NCI-H2196 treated with DMSO at 0.1 percent for 48 hours (cell line): ENCODE data around the gene WDR20.
"Not testable (repeated sequence)": the region's sequence is repeated elsewhere in the genome, so short reads cannot be mapped to it uniquely, and the experiment has no call there.

Experiments
- DNase-seq: peaks from one replicate; lab custom pipeline; 2025; ENCODE audit not compliant: unreplicated experiment; lab: John Stamatoyannopoulos, UW

WDR20 gene

DNA sequence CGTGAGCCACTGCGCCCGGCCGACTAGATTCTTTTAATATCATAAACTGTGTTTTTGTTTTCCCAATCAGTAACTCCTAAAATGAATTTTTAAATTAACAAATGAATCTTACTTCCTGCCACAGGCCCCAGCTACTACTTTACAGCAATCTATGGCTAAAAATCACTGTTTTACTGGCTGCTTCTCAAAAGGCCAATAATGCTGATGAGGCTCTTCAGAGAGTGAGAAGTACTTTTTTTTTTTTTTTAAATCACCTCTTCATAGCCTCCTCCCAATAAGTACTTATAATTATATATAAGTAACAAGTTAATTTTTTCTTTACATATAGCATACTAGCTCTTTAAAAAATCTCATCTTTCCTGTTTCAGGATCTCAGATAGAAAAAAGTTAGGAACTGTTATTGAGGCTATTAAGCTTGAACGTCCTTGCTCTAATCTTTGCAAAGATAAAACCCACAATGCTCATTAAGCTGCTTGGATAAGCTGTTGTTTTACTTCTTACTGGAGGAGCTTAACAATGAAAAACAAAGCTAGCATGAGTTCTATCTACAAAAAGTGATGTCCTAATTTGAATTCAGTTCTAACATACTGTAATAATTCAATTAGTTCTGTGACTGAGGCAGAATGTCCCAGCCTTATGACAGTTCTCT is 12.8 kb upstream of the WDR20 start:
- no peak for DNase-seq

DNA sequence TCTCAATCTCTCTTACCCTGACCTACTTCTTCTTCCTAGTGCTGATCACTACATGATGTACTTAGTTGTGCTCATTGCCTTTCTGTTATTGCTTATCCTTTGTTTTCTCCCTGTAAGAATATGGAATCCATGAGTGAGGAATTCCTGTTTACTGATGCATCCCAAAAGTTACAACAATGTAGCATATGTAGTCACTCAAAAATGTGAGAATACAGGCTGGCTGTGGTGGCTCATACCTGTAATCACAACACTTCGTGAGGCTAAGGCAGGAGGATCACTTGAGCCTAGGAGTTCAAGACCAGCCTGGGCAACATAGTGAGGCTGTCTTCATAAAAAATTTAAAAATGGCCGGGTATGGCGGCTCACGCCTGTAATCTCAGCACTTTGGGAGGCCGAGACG is 8.0 kb upstream of the WDR20 start:
- no peak for DNase-seq

DNA sequence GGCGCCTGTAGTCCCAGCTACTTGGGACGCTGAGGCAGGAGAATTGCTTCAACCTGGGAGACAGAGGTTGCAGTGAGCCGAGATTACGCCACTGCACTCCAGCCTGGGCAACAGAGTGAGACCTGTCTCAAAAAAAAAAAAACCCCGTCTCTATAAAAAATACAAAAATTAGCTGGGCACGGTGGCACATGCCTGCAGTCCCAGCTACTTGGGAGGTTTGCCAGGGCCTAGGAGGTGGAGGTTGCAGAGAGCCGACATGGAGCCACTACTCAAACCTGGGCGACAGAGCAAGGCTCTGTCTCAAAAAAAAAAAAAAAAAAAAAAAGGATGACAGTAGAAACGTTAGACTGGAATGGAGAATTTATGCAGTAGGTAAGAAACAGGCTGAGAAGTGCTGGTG is 5.7 kb upstream of the WDR20 start:
- DNase-seq = not testable (repeated sequence)

DNA sequence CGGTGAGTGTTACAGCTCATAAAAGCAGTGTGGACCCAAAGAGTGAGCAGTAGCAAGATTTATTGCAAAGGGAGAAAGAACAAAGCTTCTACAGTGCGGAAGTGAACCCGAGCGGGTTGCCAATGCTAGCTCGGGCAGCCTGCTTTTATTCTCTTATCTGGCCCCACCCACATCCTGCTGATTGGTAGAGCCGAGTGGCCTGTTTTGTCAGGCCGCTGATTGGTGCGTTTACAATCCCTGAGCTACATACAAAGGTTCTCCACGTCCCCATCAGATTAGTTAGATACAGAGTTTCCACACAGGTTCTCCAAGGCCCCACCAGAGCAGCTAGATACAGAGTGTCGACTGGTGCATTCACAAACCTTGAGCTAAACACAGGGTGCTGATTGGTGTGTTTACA is 5.0 kb upstream of the WDR20 start:
- DNase-seq = not testable (repeated sequence)

DNA sequence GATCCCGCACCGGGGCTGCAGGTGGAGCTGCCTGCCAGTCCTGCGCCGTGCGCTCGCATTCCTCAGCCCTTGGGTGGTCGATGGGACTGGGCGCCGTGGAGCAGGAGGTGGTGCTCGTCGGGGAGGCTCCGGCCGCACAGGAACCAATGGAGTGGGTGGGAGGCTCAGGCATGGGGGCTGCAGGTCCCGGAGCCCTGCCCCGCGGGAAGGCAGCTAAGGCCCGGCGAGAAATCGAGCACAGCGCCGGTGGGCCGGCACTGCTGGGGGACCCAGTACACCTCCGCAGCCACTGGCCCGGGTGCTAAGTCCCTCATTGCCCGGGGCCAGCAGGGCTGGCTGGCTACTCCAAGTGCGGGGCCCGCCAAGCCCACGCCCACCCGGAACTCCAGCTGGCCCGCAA is 4.2 kb upstream of the WDR20 start:
- DNase-seq = not testable (repeated sequence)

DNA sequence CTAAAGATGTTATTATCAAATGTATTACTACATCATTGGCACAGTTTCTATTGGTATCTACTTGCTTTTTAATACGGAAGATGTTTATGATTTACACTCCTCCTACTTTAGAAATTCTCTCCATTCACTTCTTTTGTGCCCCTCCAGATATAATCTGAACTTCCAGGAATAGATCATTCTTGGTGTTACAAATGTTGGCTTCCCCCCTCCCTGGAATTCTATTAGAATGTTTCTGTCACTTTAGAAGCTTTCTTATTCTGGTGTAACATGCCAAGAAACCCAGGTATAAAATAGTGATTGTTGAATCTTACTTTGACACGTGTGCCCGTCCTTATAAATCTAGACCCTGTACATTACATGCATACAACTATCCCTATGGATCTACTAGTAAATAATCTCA is 1.2 kb upstream of the WDR20 start:
- DNase-seq = no peak

DNA sequence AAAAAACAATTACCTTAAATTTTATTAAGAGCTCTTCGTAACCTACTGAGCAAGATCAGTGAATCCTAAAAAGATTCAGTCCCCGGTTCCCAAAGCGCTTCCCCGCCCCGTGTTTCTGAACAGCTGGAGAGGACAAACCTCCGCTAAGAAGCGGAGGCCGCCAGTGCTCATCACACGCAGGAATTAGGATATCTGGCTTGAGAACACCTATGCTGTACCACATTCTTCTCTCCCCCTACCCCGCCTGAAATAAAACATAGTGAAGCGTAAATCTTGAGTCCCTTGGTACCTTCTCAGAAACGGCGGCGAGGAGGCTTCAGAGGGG is 774 bp upstream of the WDR20 start:
- no peak for DNase-seq

DNA sequence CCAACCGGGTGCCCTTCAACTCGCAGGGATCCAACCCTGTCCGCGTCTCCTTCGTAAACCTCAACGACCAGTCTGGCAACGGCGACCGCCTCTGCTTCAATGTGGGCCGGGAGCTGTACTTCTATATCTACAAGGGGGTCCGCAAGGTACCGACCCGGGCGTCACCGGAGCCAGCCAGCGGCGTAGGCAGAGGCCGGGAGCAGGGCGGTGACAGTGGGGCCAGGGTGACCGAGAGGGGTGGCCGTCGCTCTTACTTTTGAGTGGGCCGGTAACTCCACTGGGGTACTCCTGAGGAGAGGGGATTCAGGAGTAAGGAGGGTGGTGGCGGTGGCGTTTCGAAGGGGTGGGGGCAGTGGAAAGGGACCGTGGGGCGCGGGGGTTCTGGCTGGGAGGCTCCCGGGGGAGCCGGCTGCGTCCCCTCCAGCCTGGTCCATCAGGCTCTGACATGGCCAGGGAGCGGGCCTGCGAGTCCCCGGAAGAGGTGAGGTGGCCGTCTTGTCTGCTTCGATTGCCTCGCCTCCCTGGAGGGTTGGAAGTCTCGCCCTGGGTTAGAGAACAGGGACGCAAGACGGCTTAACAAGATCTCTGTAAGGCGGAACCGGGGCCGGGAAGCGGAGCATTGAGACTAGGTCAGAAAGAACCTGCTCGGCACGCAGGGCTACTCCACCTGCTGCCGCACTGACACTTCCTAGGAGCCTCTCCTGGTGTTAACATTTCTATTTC is 491 bp downstream of the WDR20 start:
- no peak for DNase-seq

DNA sequence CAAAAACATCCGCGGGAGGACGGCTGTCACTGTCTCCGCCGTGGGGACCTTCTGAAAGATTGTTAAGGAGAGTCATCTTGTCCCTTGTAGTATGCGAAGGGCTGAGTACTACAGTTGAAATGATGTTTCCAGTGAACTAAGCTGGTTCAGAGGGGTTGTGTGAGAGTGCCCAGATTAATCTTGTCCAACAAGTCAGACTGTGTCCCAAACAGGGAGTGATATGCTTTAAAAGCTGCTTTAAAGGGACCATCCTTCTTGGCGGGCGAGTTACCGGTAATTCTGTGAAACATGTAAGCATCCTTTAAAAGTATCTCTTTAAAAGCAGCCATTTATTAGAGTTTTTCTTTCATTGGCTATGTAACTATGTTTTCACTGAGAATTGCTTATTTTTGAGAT is 1.1 kb downstream of the WDR20 start:
- no peak for DNase-seq

DNA sequence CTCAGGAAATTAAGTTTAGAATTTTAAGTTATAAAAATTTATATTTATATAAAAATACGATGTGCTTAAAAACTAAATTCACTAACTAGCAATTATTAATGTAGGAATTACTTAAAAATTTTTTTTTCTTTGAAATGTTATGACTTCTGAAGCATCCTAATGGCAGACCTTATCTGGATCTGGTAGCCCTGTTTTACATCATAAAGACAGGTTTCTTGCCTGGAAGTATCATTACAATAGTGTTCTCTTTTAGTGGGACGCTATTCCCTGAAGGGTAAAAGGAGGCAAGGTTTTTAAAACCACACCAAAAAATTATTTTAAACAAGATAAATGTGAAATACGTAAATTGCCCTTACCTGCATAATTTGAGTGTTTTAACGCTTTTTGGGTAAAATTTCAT is 2.1 kb downstream of the WDR20 start:
- DNase-seq = no peak

DNA sequence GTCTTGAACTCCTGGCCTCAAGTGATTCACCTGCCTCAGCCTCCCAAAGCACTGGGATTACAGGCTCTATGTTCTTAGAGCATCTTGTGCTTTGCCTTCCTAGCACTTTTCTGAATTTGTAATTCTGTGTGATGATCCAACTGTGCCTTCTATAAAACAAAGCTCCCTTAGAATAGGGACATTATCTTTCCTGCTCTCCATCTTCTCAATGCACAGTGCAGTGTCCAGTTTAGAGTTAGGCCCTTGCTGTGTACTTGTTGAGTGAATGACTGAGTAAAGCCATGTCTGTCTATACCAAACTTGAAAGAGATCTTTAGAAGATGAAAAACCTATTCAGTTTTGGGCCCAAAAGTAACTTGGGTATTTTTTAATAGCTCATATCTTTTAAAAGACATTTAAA is 5.2 kb downstream of the WDR20 start:
- no peak for DNase-seq

DNA sequence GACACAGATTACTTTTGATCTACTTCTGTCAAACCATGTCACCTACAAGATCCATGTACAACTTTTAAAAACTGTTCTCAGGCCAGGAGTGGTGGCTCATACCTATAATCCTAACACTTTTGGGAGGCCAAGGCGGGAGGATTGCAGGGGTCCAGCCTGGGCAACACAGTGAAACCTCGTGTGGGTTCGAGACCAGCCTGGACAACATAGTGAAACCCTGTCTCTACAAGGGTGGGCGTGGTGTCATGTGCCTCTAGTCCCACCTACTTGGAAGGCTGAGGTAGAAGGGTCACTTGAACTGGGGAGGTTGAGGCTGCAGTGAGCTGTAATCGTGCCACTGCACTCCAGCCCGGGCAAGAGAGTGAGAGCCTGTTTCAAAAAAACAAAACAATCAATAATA is 5.7 kb downstream of the WDR20 start:
- no peak for DNase-seq

DNA sequence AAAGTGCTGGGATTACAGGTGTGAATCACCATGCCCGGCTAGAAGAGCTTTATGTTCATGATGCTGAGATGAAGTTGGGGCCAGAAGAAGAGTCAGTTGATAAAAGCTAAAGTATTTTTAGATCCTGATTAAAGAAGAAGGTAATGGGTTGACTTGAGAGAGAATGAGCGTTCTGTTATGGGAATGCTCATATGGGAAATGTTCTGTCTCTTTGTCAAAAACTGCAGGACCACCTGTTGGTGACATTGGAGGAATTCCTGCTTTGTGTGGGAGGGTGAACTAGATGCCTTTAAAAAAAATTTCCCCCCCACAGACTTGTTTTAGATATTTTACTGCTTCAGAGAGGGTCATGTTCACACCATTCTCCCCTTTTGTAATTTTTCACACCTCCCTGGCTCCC is 6.7 kb downstream of the WDR20 start:
- DNase-seq = no peak

DNA sequence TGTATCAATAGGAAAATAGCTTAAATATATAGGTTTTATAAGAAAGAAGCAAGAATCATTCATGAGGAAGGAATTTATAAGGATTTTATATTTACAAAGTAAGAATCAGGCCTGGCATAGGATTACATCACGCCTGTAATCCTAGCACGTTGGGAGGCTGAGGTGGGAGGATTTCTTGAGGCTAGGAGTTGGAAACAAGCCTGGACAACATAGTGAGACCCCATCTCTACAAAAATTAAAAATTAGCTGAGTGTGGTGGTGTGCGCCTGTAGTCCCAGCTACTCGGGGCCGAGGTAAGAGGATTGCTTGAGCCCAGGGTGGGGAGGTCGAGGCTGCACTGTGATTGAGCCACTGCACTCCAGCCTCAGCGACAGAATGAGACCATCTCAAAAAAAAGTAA is 10.4 kb downstream of the WDR20 start:
- DNase-seq = no peak

DNA sequence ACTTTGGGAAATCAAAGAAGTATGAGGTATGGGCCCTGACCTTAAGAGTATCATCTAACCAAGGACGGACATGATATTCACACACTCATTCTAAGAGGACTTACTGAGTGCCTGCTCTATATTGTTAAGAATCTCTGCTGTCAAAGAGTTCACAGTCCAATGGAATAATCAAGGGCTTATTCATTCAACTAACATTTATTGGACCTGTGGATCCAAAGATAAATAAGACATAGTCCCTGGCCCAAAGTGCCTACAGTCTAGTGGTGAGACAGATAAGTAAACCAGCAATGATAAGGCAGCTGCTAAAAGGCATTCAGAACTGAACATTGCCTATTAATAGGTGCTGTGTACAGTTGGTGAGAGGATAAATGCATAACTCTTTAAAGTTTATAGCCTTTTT is 11.0 kb downstream of the WDR20 start:
- DNase-seq = no peak

DNA sequence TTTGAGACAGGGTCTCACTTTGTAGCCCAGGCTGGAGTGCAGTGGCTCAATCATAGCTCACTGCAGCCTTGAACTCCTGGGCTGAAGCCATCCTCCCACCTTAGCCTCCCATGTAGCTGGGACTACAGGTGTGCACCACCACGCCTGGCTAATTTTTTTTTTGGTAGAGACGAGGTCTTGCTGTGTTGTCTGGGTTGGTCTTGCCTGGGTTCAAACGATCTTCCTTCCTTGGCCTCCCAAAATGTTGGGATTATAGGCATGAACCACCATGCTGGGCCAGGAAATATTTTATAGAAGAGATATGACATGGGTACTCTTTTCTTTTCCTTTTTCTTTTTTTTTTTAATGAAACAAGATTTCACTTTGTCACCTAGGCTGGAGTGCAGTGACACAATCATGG is 11.7 kb downstream of the WDR20 start:
- not testable (repeated sequence) for DNase-seq

DNA sequence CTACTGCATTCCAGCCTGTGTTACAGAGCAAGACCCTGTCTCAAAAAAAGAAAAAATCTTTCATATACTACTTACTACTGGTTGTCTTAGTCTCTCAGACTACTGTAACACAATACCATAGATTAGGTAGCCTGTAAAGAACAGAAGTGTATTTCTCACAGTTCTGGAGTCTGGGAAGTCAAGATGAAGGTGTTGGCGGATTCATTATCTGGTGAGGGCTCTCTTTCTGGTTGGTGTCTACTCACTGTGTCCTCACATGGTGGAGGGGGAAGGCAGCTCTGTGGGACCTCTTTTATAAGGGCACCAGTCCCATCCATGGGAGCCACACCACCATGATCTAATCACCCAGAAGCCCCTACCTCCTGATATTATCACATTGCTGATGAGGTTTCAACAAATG is 14.4 kb downstream of the WDR20 start:
- DNase-seq = no peak

DNA sequence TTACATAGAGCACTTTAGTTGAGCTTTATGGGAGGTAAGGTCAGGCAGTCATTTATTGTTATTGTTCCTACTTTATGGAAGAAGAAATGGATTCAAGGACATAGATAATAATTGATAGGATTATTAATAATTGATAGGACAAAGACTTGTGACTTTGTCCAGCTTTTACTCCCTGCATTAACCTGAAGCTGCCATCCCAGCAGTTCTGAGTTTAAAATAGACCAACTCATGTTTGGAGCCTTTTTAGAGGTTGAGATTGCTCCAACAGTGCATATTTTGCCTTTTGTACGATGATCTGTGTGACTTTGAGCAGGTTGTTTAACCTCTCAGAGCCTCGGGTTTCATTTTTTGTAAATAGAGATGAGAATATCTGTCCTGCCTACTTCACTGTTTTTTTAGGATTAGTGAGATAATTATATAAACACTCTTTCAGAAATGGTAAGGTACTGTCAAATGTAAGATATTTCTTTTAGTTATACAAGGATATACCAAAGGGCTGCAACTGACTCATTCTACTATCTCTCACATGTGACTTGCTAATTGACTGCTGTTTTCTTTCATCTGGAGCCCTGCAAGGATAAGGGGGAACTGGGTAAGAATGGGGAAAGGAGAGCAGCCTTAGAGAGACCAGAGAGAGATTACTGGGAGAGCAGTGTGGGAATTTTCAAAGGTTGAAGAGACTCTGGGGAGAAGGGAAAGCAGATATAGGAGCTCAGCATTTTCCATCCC is 15.3 kb downstream of the WDR20 start:
- no peak for DNase-seq

DNA sequence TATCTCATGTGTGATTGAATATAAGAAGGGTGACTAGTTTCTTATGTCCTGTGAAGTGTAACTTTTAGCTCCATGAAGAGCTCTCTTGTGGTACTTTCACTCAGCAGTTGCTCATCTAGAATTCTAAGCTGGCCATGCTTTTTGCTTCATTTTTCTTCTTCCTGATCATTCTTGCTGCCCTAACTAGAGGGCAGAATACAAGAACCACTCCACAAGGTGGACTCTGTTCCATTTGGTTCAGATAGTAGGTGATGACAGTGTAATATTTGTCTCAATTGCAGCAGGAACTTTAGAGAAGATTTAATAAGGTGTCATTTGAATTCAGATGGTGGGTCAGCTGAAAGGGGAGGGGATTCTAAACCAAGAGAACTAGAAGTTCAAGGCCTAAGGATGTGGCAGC is 17.6 kb downstream of the WDR20 start:
- DNase-seq = no peak

DNA sequence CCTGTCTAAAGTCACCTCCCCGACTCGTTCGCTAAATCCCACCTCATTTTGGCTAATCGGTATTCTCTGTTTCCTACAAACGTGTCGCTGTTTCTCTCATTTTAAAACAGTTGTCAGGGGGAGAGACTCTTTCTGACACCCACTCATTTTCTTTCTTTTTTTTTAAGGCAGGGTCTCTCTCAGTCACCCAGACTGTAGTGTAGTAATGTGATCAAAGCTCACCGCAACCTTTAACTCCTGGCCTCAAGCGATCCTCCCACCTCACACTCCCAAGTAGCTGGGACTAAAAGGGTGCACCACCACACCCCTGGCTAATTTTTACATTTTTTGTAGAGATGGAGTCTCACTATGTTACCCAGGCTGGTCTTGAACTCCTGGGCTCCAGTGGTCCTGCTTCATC is 19.1 kb downstream of the WDR20 start:
- no peak for DNase-seq

DNA sequence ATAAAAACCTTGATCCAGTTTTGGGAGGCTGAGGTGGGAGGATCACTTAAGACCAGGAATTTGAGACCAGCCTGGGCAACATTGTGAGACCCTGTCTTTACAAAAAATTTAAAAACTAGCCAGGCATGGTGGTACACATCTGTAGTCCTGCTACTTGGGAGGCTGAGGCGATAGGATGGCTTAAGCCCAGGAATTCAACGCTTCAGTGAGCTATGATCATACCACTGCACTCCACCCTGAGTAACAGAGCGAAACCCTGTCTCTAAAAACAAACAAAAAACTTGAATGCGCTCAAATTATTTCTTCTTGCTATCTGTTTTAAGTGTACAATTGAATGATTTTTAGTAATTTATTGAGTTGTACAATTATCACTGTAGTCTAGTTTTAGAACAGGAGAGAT is 20.1 kb downstream of the WDR20 start:
- DNase-seq = no peak

DNA sequence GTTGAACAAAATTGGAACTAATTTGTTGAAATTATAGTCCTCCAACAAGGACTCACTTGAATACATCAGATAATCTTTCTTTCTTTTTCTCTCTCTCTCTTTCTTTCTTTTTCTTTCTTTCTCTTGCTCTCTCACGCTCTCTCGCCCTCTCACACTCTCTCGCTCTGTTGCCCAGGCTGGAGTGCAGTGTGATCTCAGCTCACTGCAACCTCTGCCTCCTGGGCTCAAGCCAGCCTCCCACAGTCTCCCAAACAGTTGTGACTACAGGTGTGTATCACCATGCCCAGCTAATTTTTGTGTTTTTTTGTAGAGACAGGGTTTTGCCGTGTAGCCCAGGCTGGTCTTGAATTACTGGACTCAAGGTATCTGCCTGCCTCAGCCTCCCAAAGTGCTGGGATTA is 22.8 kb downstream of the WDR20 start:
- DNase-seq = no peak

DNA sequence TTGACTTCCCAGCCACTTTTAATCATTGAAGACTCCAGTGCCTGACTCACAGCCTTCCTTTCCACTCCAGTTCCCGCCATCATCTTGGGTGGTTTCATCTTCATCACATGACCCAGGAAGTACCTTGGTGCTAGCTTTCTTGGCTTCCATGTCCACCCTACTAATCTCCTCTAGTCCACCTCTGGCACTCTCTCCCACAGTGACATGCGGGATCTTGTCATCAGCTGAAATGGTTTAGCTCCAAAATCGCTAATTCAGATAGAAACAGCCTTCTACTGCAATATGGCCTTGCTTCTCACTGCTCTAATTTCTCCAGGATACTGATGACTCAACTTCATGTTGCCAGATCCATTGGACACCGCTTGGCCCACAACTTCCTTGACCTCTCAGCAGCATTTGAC is 24.5 kb downstream of the WDR20 start:
- DNase-seq = no peak
